Upper lobe of left lung (tissue), 6 donors: ENCODE data around the gene FOXP1. TPM values are rescaled to one million over a fixed set of nuclear protein-coding genes. Genes with fewer than 3 reads are reported as not detected.

Source experiments
- ATAC-seq, 2 donors: fragments of 200-7000 bp; cut with Tn5 transposase; one replicate each; pipeline ENCODE4 v1.9.1; 2022; ENCODE audit warnings: mild to moderate bottlenecking in 2 of 2, moderate library complexity in 2 of 2; ENCODE audit not compliant: low FRiP score in 2 of 2
- DNase-seq, 2 donors: peaks; one replicate each; pipeline ENCODE4 v3.0.0-alpha.2; 2019 to 2020
- H3K27ac ChIP-seq, 4 donors: fragments of 200-600 bp; sonication (generic); one replicate each; pipeline ENCODE4 v1.5.1; 2016 to 2019
- H3K27me3 ChIP-seq, 4 donors: fragments of 200-600 bp; sonication (generic); one replicate each; pipeline ENCODE4 v1.5.1; 2017 to 2019
- H3K36me3 ChIP-seq, 4 donors: fragments of 200-600 bp; sonication (generic); one replicate each; pipeline ENCODE4 v1.5.1; 2016 to 2019
- H3K4me1 ChIP-seq, 4 donors: fragments of 200-600 bp; sonication (generic); one replicate each; pipeline ENCODE4 v1.5.1; 2018 to 2019
- H3K4me3 ChIP-seq, 4 donors: fragments of 200-600 bp; sonication (generic); one replicate each; pipeline ENCODE4 v1.5.1; 2017 to 2019; ENCODE audit warnings: mild to moderate bottlenecking in 2 of 4, moderate library complexity in 1 of 4
- H3K9me3 ChIP-seq, 4 donors: fragments of 200-600 bp; sonication (generic); one replicate each; pipeline ENCODE4 v1.5.1; 2018 to 2019
- EP300 ChIP-seq, 4 donors: sonication (generic); formaldehyde crosslinking; IDR thresholded peaks; one replicate each; pipeline ENCODE4 v1.5.1; 2017; ENCODE audit warnings: antibody characterized with exemption in 4 of 4, control low read depth in 2 of 4
- POLR2A ChIP-seq, 4 donors: fragments of 450-650 bp; IDR thresholded peaks; one replicate each; pipeline ENCODE4 v1.5.1; 2016 to 2017; ENCODE audit warnings: antibody characterized with exemption in 4 of 4, mild to moderate bottlenecking in 2 of 4
- POLR2AphosphoS5 ChIP-seq, 2 donors: sonication (generic); formaldehyde crosslinking; IDR thresholded peaks; one replicate each; pipeline ENCODE4 v1.5.1; 2017; ENCODE audit warnings: antibody characterized with exemption in 2 of 2
- WGBS, 2 donors: methylation state at CpG; one replicate each; pipeline ENCODE4 v1.1.5; 2017 to 2018; 5-methylcytosine and 5-hydroxymethylcytosine counted together
- total RNA-seq, 6 donors: library from RNA; depleted of rRNA in 4 of 6; stranded (reverse); fragments of >200 nt in 4 of 6; gene quantifications; one replicate each; pipeline versions ENCODE4 v1.1.0 to v1.2.1, GENCODE V29; 2016 to 2021
- TF ChIP-seq, protein P1 (sequence below), 6 experiments: fragments of 450-650 bp in 4 of 6; fragments of 200-600 bp in 2 of 6; sonication (generic) in 2 of 6; IDR thresholded peaks; one replicate each; pipeline ENCODE4 v1.5.1; 2016 to 2019; ENCODE audit warnings: antibody characterized with exemption in 6 of 6
- donor health status: DM: no; HTN: no; CAD: no; lungs with moderate emphysema.
- donor health status: DM: no; HTN: yes; CAD: no; lungs with severe emphysema.

Gene FOXP1
- total RNA-seq, 6 donors from 2014 or later, result 103 to 248 (median 134) TPM

DNA sequence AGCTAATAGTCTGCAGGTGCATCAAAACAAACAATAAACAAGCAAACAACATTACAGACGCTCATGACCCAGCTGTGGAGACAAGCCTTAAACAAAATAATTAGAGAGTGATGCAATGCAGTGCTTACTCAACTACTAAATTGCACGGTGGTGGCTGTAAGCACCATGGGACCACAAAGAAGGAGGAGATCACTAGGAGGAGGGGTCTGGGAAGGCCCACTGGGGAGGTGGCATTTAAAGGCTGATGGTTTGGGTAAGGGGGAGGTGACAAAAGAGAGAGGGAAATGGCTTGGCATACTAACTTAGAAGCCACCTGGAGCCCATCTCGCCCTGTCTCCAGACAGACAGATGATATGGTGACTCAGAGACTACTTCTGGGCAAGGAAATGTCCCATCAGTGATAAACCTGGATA lies 516.7 kb downstream of the FOXP1 start:
- WGBS, 2 donors, result 20 to 22% methylated on average over 3 of the region's 3 CpGs
- Histone ChIP-seq H3K9me3 (no peaks in the 10 kb centered on the region), H3K36me3 (no peaks in the 10 kb centered on the region), H3K27me3 (no peaks in the 10 kb centered on the region), H3K4me1 (peaks cover 42 to 68% (median 55%) of the 10 kb centered on the region in 4 donors), H3K4me3 (peak overlapping the region in 1 of 4 donors; percentile 70), H3K27ac (peak overlapping the region in 2 of 4 donors; percentile 92 to 96)
- ATAC-seq, result peak in 1 of 2 donors; percentile 30
- DNase-seq, result no peak
- TF ChIP-seq POLR2A (IDR thresholded peaks at IDR 0.05) (no peak), POLR2AphosphoS5 (IDR thresholded peaks at IDR 0.05) (peak in 1 of 2 donors; percentile 17)

DNA sequence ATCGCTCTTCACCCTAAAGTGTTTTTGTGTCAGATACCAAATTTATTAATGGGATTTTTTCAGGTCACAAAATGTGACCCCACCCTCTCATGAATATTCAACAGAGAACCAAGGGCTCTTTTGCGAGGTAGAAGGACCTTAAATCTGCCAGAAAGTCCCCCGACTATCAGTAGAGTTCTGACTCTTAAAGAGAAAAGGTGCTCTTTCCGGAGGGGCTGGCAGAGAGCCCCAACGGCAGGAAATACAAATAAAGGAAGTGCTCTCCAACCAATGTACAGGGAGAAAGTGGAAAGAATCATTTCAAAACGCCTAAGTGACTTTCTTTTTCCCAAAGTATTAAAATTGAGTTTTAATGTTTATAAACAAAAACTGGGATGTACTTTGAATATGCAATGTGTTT lies 517.2 kb downstream of the FOXP1 start:
- 8 to 16% methylated on average over 6 of the region's 6 CpGs for WGBS, 2 donors

DNA sequence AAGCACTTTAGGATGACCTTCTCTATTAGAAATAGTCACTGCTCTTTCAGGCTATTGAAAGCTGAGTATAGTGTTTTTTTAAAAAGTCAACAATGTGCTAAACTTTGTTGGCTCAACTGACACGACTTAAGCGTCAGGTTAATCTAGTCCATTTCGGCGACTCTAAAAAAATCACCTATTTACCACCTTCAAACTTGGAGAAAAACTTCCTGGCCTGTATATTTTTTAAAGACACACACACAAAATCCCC lies 517.8 kb downstream of the FOXP1 start:
- DNase-seq (no peak), ATAC-seq (no peak)
- H3K9me3 ChIP-seq, result no peaks in the 10 kb centered on the region
- H3K36me3 ChIP-seq, result no peaks in the 10 kb centered on the region
- peak overlapping the region; percentile 90 to 96 (median 94) for H3K27ac ChIP-seq
- peak overlapping the region in 3 of 4 donors; percentile 70 to 78 (median 71) for H3K4me3 ChIP-seq
- H3K4me1 ChIP-seq, result peaks cover 46 to 69% (median 60%) of the 10 kb centered on the region in 4 donors
- 9 to 12% methylated on average over 4 of the region's 4 CpGs for WGBS, 2 donors
- TF ChIP-seq, protein P1, sequence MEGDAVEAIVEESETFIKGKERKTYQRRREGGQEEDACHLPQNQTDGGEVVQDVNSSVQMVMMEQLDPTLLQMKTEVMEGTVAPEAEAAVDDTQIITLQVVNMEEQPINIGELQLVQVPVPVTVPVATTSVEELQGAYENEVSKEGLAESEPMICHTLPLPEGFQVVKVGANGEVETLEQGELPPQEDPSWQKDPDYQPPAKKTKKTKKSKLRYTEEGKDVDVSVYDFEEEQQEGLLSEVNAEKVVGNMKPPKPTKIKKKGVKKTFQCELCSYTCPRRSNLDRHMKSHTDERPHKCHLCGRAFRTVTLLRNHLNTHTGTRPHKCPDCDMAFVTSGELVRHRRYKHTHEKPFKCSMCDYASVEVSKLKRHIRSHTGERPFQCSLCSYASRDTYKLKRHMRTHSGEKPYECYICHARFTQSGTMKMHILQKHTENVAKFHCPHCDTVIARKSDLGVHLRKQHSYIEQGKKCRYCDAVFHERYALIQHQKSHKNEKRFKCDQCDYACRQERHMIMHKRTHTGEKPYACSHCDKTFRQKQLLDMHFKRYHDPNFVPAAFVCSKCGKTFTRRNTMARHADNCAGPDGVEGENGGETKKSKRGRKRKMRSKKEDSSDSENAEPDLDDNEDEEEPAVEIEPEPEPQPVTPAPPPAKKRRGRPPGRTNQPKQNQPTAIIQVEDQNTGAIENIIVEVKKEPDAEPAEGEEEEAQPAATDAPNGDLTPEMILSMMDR (IDR thresholded peaks at IDR 0.05), result no peak
- TF ChIP-seq POLR2AphosphoS5 (IDR thresholded peaks at IDR 0.05) (no peak), EP300 (IDR thresholded peaks at IDR 0.05) (no peak), POLR2A (IDR thresholded peaks at IDR 0.05) (no peak)
- no peaks in the 10 kb centered on the region for H3K27me3 ChIP-seq

More for the DNA sequence above, 517.2 kb downstream of the FOXP1 start:
- Histone ChIP-seq H3K4me1 (peaks cover 45 to 69% (median 59%) of the 10 kb centered on the region in 4 donors), H3K36me3 (no peaks in the 10 kb centered on the region), H3K27ac (peak overlapping the region; percentile 90 to 96 (median 94)), H3K27me3 (no peaks in the 10 kb centered on the region), H3K4me3 (peak overlapping the region in 2 of 4 donors; percentile 70 to 78), H3K9me3 (no peaks in the 10 kb centered on the region)
- ATAC-seq, result no peak
- peak in 1 of 2 donors; percentile 42 for DNase-seq
- TF ChIP-seq EP300 (IDR thresholded peaks at IDR 0.05) (no peak), POLR2A (IDR thresholded peaks at IDR 0.05) (no peak), POLR2AphosphoS5 (IDR thresholded peaks at IDR 0.05) (no peak)
- TF ChIP-seq, protein P1 (IDR thresholded peaks at IDR 0.05), result no peak

DNA sequence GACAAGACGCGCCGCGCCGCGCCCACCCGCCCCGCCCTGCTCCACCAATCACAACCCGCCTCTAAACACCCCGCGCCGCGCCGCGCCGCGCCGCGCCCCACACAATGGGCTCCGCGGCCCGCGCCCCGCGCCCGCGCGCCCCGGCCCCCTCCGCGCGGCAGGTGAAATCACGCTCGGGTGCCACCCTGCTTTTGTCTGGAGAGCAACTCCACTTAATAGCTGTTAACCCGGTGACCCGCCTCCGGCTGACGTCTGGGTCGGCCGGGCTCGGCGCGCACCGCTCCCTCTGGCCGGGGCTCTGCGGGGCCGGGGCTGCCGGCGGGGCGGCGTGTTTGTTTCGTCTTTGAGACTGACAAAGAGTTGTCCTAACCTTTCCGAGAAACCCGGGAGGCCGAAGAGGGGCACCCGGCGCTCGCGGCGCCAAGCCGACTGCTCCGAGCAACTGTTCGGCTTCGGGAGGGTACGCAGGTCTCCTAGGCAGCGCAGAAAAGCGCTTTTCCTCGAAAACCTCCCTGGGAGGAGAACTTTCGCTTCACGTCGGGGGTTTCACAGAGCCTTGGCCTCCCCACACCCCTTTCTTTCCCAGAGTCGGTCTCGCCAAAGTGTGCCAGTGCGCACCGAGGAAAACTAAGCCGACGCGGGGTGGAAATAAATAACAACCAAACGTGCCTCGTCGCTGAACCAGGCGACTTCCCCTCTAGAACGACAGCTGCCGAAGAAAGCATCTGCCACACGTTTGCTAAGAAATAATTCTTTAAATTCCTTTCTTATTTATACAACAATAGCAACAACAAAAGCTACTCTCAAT lies 518.4 kb downstream of the FOXP1 start:
- DNase-seq (peak; percentile 64 to 94), ATAC-seq (peak; percentile 73 to 74)
- H3K4me3 ChIP-seq, result peak overlapping the region; percentile 53 to 78 (median 70)
- no peaks in the 10 kb centered on the region for H3K36me3 ChIP-seq
- H3K4me1 ChIP-seq, result peaks cover 51 to 69% (median 57%) of the 10 kb centered on the region in 4 donors
- 1% methylated on average over 18 to 47 of the region's 85 CpGs for WGBS, 2 donors
- H3K27ac ChIP-seq, result peak overlapping the region; percentile 90 to 96 (median 94)
- no peaks in the 10 kb centered on the region for H3K9me3 ChIP-seq
- TF ChIP-seq, protein P1 (IDR thresholded peaks at IDR 0.05), result no peak
- peak in 2 of 4 donors; percentile 31 to 45 for TF ChIP-seq POLR2A (IDR thresholded peaks at IDR 0.05)
- TF ChIP-seq EP300 (IDR thresholded peaks at IDR 0.05), result no peak
- H3K27me3 ChIP-seq, result no peaks in the 10 kb centered on the region

DNA sequence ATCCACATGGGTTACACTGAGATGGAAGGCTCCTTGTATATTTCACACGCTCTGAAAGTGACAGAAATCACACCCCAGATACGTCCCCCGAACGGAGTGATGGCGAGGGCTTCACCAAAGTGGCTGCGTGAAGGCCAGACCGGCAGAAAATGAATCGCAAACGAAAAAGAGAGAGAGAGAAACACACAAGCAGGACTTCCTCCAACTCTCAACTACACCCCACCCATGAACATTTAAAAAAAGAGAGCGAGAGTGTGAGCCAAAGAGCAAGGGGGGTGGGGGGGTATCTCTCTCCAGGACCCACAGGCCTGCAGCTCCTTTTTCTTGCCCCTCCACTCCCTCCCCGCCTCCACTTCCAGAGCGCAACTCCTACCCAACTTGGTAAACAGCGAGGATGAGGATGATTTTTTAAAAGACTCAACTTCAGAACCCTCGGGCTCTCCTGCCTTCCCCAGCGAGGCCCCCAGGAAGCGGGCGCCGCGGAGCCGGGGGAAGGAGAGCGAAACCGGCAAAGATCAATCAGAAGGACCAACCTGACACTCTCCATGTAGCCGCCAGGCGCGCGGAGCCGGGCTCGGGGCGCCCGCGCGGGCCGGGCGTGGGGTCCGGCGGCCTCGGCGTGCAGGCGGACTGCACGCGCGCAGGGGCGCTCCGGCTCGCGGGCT lies 519.1 kb downstream of the FOXP1 start:
- H3K27me3 ChIP-seq, result no peaks in the 10 kb centered on the region
- no peak for TF ChIP-seq EP300 (IDR thresholded peaks at IDR 0.05)
- TF ChIP-seq, protein P1 (IDR thresholded peaks at IDR 0.05), result peak in 3 of 6 experiments; percentile 10 to 62 (median 23)
- peak in 1 of 4 donors; percentile 40 for TF ChIP-seq POLR2A (IDR thresholded peaks at IDR 0.05)
- ATAC-seq (peak; percentile 70 to 71), DNase-seq (no peak)
- H3K36me3 ChIP-seq, result no peaks in the 10 kb centered on the region
- H3K4me1 ChIP-seq, result peaks cover 44 to 67% (median 53%) of the 10 kb centered on the region in 4 donors
- WGBS, 2 donors, result 0% methylated on average over 12 to 34 of the region's 46 CpGs
- H3K9me3 ChIP-seq, result no peaks in the 10 kb centered on the region
- peak overlapping the region; percentile 90 to 96 (median 92) for H3K27ac ChIP-seq
- peak overlapping the region; percentile 36 to 78 (median 70) for H3K4me3 ChIP-seq
